Kidney tubule cell (primary cell): ENCODE results near the gene ZNF311.
"Not testable (repeated sequence)": the region's sequence is repeated elsewhere in the genome, so short reads cannot be mapped to it uniquely, and the experiment has no call there.

ENCODE experiments used
- DNase-seq: peaks from one replicate; pipeline ENCODE4 v3.0.0-alpha.2; 2018; ENCODE audit warnings: low spot score

The ZNF311 gene

GRCh38 chr6:28982476-28983266, 22.4 kb downstream of the ZNF311 start:
- DNase-seq = peak; percentile 76

DNA sequence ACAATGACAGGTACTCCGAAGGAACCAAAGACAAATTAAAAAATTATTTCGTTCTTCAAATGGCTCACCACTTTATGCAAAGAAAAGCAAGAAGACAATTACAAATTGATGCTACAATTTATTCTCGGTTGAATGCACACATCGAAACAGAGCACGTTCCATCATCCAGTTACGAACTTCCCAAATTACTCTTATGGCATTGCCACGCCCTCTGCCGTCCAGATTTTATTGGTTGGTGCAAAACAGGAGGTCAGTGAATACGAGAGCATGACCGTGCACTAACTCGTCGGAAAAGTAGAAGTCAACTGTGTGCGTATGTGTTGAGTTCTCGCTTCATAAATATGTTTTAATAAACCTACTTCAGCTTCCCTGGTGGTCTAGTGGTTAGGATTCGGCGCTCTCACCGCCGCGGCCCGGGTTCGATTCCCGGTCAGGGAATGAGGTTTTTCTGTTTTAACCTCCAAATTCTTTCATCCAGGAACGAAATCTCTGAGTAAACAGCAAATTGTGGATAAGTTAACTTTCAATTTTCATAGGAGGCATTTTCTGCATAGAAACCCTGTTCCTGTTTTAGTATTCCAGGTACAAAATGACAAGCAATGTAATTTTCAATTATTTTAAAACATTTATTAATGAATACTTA, 23.2 kb downstream of the ZNF311 start:
- peak; percentile 87 for DNase-seq

GRCh38 chr6:28981431-28981832, 23.7 kb downstream of the ZNF311 start:
- DNase-seq = peak; percentile 81

DNA sequence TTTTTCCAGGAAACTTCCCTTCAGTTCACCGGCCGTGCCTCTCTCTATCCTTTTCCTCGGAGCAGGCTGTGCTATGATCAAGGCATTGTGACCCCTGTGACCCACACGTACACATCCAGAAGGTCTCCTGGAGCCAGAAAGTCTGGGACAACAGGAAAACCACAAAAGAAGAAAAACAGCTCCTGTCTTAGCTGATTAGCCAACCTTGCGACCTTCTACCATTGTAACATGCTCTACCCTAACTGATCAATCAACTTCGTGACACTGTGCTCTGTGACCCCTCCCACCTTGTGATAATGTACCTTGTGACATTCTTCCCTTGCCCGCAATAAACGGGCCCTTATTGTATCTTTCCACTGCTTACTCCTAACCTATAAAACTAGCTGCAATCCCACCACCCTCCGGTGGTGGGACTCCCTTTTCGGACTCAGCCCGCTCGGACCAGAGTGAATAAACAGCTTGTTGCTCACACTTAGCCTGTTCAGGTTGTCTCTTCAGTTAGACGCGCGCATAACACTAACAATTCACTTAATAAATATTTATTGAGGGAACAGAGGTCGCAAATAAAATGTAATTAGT, 24.2 kb downstream of the ZNF311 start:
- DNase-seq = peak; percentile 88

GRCh38 chr6:28980137-28980851, 24.8 kb downstream of the ZNF311 start:
- no peak for DNase-seq

DNA sequence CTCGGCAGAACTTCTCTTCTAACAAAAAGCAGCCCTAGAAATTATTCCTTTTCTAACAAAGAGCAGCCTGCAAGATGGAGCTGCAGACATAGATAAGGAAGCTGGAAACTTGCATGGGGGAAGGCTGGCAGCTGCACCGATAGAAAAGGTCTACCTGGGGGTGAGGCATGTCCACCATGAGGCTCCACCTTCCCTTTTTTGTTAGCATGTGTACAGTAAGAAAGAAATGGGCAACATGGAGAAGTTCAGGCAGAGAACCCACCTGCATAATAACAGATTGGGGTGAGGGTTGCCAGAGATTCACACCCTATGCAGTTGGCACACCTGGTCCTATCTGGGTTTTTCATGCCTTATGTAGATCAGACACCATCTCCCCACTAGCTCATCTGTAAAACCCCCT, 25.4 kb downstream of the ZNF311 start:
- DNase-seq = no peak

- no peak for DNase-seq
Measured at GRCh38 chr6:28978959-28979561, 26.1 kb downstream of the ZNF311 start.

GRCh38 chr6:28978133-28978491, 27.0 kb downstream of the ZNF311 start:
- peak; percentile 8 for DNase-seq

DNA sequence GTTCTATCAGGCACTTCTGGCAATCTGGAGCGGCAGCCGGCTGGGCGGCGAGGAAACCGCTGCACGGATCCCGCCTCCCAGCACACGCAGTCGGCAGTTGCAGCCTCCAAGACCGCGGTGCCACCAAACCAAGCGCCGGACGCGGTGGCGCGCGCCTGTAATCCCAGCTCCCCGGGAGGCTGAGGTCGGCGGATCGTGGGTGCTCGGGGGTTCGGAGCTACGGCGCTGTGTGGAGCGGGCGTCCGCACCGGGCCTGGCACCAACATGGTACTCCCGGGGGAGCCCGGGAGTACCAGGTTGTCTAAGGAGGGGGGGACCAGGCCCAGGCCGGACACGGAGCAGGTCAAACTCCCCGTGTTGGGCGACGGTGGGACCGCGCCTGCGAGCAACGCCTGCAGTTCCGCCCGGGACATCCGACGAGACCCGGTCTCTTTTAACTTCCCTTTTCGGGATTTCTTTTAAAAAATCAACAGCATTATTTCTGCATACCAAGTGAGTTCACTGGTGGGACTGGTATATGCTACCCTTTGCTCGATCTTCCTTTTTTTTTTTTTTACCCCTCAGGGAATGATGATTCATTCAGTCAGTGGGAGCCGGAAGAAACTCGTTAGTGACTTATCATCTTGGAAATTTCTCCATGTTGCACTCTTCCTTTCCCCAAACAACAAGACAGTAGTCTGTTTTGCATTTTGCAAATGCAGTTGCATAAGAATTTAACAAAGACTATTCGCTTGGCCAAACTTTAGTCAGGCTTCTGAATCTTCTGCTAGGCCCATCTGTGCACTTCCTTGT, 27.6 kb downstream of the ZNF311 start:
- peak; percentile 32 for DNase-seq

DNA sequence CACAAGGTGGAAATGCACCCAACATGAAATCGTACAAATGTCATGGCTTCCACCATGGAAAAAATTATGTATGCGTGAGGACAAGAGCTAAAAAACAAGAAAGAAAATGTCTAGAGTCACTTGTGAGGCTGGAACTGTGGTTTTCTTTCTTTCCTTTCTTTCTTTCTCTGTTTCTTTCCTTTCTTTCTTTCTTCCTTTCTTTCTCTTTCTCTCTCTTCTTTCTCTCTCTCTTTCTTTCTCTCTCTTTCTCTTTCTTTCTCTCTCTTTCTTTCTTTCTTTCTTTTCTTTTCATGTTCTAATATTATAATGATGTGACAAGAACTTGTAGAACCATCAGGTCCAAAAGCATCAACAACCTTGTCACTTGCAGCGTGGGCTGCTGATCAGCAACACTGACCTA, 28.4 kb downstream of the ZNF311 start:
- DNase-seq = no peak

- DNase-seq = no peak
Measured at GRCh38 chr6:28974505-28974904, 30.6 kb downstream of the ZNF311 start.

DNA sequence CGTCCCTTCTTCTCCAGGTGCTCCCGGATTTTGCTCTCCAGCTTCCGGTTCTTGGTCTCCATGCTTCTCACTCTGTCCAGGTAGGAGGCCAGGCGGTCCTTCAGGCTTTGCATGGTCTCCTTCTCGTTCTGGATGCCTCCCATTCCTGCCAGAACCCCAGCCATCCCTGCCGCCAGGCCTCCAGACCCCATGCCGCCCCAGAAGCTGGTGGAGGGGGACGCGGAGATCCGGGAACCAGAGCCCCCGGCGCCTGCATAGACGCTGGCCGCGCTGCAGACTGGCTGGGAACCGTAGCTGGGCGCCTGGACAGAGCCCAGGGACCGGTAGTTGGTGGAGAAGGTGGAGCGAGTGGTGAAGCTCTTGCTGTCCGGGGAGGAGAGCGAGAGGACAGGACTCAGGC, 35.1 kb downstream of the ZNF311 start:
- DNase-seq = not testable (repeated sequence)

DNA sequence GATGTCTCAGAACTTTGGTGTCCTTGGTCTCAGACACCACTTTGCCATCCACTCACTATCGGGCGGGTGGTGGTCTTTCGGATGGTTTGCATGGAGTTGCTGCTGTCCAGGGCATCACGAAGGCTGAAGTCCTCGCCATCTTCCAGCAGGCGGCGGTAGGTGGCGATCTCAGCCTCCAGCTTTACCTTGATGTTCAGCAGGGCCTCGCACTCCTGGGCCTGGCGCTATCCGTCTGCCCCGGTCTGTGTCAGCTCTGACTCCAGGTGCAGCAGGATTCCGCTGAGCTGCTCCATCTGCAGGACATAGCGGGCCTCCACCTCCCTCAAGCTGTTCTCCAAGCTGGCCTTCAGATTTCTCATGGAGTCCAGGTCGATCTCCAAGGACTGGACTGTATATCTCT, 36.0 kb downstream of the ZNF311 start:
- no peak for DNase-seq

GRCh38 chr6:28968476-28968875, 36.6 kb downstream of the ZNF311 start:
- DNase-seq = no peak

GRCh38 chr6:28965706-28966105, 39.4 kb downstream of the ZNF311 start:
- no peak for DNase-seq

DNA sequence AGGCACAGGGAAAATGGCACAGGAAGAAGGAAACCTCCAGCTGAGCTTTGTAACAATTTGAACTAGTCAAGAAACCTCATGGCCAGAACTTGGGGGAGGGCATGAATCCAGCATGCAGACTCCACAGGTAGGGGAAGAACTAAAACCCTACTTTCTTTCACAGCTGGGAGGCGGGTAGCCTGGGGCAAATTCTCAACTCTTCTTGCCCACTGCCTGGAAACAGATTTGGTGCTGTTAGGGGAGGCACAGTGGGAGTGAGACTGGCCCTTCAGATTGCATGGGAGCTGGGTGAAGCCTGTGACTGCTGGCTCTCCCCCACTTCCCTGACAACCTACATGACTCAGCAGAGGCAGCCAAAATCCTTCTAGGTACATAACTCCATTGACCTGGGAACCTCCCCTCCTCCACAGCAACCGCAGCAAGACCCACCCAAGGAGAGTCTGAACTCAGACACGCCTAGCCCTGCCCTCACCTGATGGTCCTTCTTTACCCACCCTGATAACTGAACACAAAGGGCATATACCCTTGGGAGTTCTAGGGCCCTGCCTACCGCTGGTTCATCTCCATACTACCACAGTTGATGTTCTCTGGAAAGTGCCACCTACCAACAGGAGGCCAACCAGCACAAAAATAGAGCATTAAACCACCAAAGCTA, 44.1 kb downstream of the ZNF311 start:
- DNase-seq = no peak

GRCh38 chr6:28958561-28959243, 46.4 kb downstream of the ZNF311 start:
- not testable (repeated sequence) for DNase-seq

- not testable (repeated sequence) for DNase-seq
Measured at GRCh38 chr6:28957795-28958314, 47.3 kb downstream of the ZNF311 start.

- DNase-seq = no peak
Measured at GRCh38 chr6:28956331-28956730, 48.8 kb downstream of the ZNF311 start.
